ENCODE results near the gene PRKN. TPM values are rescaled to one million over a fixed set of nuclear protein-coding genes. Genes with fewer than 3 reads are reported as not detected.

Gene PRKN
- total RNA-seq, 1 donor from 2014 or later: 2.6 TPM

DNA sequence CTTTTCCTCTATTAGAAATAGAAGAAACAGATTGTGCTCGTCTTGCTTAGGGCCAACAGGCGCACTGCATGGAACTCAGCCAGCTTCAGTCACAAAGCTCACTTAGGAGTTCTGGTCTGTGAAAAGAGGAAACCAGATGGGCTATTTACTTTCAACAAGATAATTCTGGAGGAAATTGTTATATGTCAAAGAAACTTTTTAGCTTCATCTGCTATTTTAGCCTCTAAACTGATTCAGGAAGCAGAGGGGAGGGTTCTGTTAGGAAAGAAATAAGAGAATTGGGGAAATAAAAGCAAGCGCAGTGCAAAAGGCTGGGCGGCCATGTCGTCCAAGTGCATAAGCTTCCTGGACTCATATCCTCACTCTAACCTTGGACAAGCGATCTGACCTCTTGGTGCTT, 21.3 kb downstream of the PRKN start:
- no peak for DNase-seq (ENCODE audit: low spot score in 2 of 2)
- H3K27ac ChIP-seq: no peak overlapping the region
- intact Hi-C loops (cut with DNase I): no loop called here

DNA sequence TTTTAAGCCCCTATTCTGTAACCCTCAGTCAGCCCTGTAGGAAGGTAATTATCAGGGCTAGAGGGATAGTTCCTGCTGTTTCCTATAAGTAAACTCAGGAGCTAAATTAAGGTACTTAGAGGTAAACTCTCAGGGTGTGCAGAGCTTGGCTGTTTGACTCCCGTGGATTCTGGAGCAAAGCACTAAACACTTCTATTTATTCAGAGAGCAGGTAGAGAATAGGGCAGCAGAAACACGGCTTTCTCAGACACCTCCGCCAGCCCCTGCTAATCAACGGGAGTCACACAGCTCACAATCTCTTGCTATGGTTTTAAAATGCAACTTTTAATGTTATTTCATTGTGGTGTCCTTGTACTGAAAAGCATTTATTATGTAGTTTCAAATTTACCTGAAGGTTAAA, 21.8 kb downstream of the PRKN start:
- TF ChIP-seq, protein P1, sequence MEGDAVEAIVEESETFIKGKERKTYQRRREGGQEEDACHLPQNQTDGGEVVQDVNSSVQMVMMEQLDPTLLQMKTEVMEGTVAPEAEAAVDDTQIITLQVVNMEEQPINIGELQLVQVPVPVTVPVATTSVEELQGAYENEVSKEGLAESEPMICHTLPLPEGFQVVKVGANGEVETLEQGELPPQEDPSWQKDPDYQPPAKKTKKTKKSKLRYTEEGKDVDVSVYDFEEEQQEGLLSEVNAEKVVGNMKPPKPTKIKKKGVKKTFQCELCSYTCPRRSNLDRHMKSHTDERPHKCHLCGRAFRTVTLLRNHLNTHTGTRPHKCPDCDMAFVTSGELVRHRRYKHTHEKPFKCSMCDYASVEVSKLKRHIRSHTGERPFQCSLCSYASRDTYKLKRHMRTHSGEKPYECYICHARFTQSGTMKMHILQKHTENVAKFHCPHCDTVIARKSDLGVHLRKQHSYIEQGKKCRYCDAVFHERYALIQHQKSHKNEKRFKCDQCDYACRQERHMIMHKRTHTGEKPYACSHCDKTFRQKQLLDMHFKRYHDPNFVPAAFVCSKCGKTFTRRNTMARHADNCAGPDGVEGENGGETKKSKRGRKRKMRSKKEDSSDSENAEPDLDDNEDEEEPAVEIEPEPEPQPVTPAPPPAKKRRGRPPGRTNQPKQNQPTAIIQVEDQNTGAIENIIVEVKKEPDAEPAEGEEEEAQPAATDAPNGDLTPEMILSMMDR (IDR thresholded peaks at IDR 0.05): no peak
- H3K4me3 ChIP-seq: no peak overlapping the region
- H3K9me3 ChIP-seq: no peaks in the 10 kb centered on the region
- H3K36me3 ChIP-seq: no peaks in the 10 kb centered on the region
- H3K4me1 ChIP-seq: no peaks in the 10 kb centered on the region
- intact Hi-C loops (cut with DNase I): no loop called here
- no peak overlapping the region for H3K27ac ChIP-seq
- no peaks in the 10 kb centered on the region for H3K27me3 ChIP-seq
- DNase-seq (ENCODE audit: low spot score in 2 of 2): no peak

More for the DNA sequence above, 21.3 kb downstream of the PRKN start:
- Histone ChIP-seq H3K4me1 (no peaks in the 10 kb centered on the region), H3K36me3 (no peaks in the 10 kb centered on the region), H3K4me3 (no peak overlapping the region), H3K27me3 (no peaks in the 10 kb centered on the region), H3K9me3 (no peaks in the 10 kb centered on the region)
- TF ChIP-seq, protein P1 (IDR thresholded peaks at IDR 0.05): no peak

DNA sequence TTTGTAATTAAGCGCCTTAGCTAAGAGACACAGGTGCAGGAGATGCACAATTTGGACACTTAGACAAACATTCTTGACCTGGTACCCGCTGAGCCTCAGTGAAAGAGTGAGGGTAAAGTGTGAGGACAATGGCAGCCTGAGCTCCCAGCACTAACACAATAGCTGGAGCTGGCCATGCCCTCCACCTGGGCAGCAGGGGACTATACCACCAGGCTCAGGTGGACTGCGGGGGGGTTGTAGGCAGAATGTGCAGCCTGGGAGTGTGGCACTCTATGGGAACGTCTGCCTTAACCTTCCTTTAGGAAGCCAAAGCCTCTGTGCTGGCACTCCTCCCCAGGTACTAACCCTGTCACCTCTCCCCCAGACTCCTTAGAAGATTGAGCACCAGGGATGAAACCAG, 23.6 kb downstream of the PRKN start:
- DNase-seq (ENCODE audit: low spot score in 2 of 2): no peak
- intact Hi-C loops (cut with DNase I): no loop called here
- Histone ChIP-seq H3K27ac (no peak overlapping the region), H3K27me3 (no peaks in the 10 kb centered on the region), H3K36me3 (no peaks in the 10 kb centered on the region), H3K4me1 (no peaks in the 10 kb centered on the region), H3K4me3 (no peak overlapping the region), H3K9me3 (no peaks in the 10 kb centered on the region)
- TF ChIP-seq, protein P1 (IDR thresholded peaks at IDR 0.05): no peak

DNA sequence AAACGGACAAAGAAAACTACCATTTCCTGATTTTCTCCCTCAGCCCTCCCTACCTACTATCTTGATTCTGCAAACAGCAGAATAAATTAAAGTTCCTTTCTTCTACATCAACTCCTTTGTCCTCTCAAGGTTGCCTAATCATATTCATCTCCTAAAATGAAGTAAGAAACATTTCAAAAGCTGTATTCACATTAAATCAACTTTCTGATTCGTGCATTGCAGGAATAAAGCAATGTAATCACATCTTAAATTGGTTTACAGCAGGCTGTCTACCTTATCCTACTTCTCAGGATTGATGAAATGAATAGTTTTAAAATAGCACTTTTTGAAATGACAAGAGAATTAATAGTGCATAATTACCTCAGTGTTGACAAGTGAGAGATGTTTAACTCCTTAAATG, 25.1 kb downstream of the PRKN start:
- intact Hi-C loops (cut with DNase I): no loop called here
- Histone ChIP-seq H3K27me3 (no peaks in the 10 kb centered on the region), H3K4me1 (no peaks in the 10 kb centered on the region), H3K4me3 (no peak overlapping the region), H3K9me3 (no peaks in the 10 kb centered on the region), H3K36me3 (no peaks in the 10 kb centered on the region), H3K27ac (no peak overlapping the region)
- TF ChIP-seq, protein P1 (IDR thresholded peaks at IDR 0.05): no peak
- DNase-seq (ENCODE audit: low spot score in 2 of 2): no peak

DNA sequence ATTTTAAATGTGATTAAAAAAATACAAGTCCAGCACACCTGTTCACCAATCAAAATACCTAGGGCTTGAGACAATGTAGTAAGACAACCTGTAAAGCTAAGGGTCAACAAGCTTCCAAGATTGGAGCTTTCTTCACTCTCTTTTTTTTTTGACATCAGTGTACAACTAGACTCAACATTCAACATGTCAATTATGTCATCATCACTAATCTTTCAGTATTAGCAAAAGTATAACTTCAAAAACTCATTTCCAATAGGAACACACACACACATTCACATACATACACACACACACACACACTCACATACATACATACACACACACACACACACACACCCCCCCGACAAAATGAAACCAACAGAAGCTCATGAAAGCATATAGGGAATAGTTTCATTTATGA, 26.0 kb downstream of the PRKN start:
- Histone ChIP-seq H3K4me1 (no peaks in the 10 kb centered on the region), H3K27ac (no peak overlapping the region), H3K4me3 (no peak overlapping the region), H3K9me3 (no peaks in the 10 kb centered on the region), H3K36me3 (no peaks in the 10 kb centered on the region), H3K27me3 (no peaks in the 10 kb centered on the region)
- intact Hi-C loops (cut with DNase I): no loop called here
- no peak for DNase-seq (ENCODE audit: low spot score in 2 of 2)
- TF ChIP-seq, protein P1 (IDR thresholded peaks at IDR 0.05): no peak

DNA sequence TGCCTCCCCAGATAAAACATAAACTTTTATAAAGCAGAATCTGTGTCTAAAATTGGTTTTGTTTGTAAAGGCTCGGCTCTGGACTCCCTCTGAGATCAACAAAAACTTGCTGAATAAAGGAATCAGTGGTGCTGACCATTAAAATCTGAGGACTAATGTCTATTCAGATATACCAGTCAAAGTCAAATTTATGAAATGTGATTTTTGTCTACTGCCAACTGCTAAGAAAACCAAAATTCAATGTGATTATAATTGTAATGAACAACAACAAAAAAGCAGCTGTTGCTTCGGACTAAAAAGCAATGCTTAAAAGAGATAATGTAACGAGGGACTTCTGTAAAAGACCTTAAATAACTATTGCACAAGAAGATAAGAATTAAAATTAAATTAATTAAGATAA, 26.6 kb downstream of the PRKN start:
- intact Hi-C loops (cut with DNase I): no loop called here
- DNase-seq (ENCODE audit: low spot score in 2 of 2): no peak
- no peaks in the 10 kb centered on the region for H3K27me3 ChIP-seq
- H3K27ac ChIP-seq: no peak overlapping the region
- no peaks in the 10 kb centered on the region for H3K4me1 ChIP-seq
- TF ChIP-seq, protein P1 (IDR thresholded peaks at IDR 0.05): no peak
- no peak overlapping the region for H3K4me3 ChIP-seq
- H3K36me3 ChIP-seq: no peaks in the 10 kb centered on the region
- H3K9me3 ChIP-seq: no peaks in the 10 kb centered on the region
